HCT116 (cell line): ENCODE data around the gene NFIC. TPM values are rescaled to one million over a fixed set of nuclear protein-coding genes. Genes with fewer than 3 reads are reported as not detected.
A peak's percentile ranks its signal among the peaks of the same experiment; 100 is the strongest.

Experiments
- ATAC-seq: fragments of 200-7000 bp; cut with Tn5 transposase; 2 replicates; pipeline ENCODE4 v1.9.1; 2020; ENCODE audit warnings: mild to moderate bottlenecking, moderate library complexity
- BruUV-seq: library from RNA; stranded (reverse); fragments of 400-500 nt; replicated peaks from 2 replicates; lab custom pipeline; 2021; lab: Mats Ljungman, UMichigan
- CTCF ChIA-PET: fragments of 300-600 bp; sonication (Branson Sonifier 250); formaldehyde crosslinking; loops from one replicate; lab custom pipeline; 2021; ENCODE audit warnings: antibody characterized with exemption; lab: Charles Lee
- POLR2A ChIA-PET: fragments of 300-600, 350-600 bp; sonication (Branson Sonifier 250); formaldehyde crosslinking; loops from one replicate; lab custom pipeline; 2021; ENCODE audit warnings: antibody characterized with exemption; lab: Charles Lee
- RAD21 ChIA-PET, 2 experiments: fragments of 300-600 bp; sonication (Branson Sonifier 250); formaldehyde crosslinking; loops; one replicate each; lab custom pipeline; 2023; ENCODE audit warnings: low total read pairs in 2 of 2; ENCODE audit not compliant: uncharacterized antibody in 2 of 2, unreplicated experiment in 2 of 2, low non-redundant PET in 1 of 2; lab: Charles Lee
- DNase-seq: peaks from one replicate; pipeline ENCODE4 v3.0.0-alpha.2; 2010; ENCODE audit warnings: low read depth, low spot score
- H2AFZ ChIP-seq: fragments of 200-600 bp; shearing (Covaris generic), sonication (generic); 2 replicates; pipeline ENCODE4 v1.6.1; 2017; ENCODE audit warnings: low read depth, mixed run types, mixed read lengths, antibody characterized with exemption, low read length; ENCODE audit not compliant: poor library complexity, severe bottlenecking
- H3K27ac ChIP-seq: 2 replicates; pipeline ENCODE4 v1.5.1; 2012; ENCODE audit warnings: low read depth, low read length
- H3K27me3 ChIP-seq: fragments of 200-600 bp; sonication (generic); 2 replicates; pipeline ENCODE4 v1.6.1; 2016; ENCODE audit warnings: mixed run types, low read length, mixed read lengths; ENCODE audit not compliant: insufficient read depth
- H3K36me3 ChIP-seq, 2 experiments: fragments of 200-500 bp in 1 of 2; fragments of 200-600 bp in 1 of 2; sonication (Bioruptor generic) in 1 of 2; sonication (generic) in 1 of 2; 2 replicates each; pipeline versions ENCODE4 v1.5.1 to v1.6.1; 2014 to 2016; ENCODE audit warnings: low read length in 2 of 2, inconsistent platforms in 1 of 2, mixed read lengths in 1 of 2, mixed run types in 1 of 2; ENCODE audit not compliant: insufficient read depth in 2 of 2, control insufficient read depth in 1 of 2
- H3K4me1 ChIP-seq, 2 experiments: fragments of 200-600 bp in 1 of 2; sonication (generic) in 1 of 2; 2 replicates each; pipeline versions ENCODE4 v1.5.1 to v1.6.1; 2012 to 2017; ENCODE audit warnings: low read length in 2 of 2, inconsistent platforms in 1 of 2, mild to moderate bottlenecking in 1 of 2, mixed read lengths in 1 of 2, mixed run types in 1 of 2, moderate library complexity in 1 of 2; ENCODE audit not compliant: insufficient read depth in 2 of 2, control insufficient read depth in 1 of 2
- H3K4me2 ChIP-seq: fragments of 200-600 bp; sonication (generic); 2 replicates; pipeline ENCODE4 v1.6.1; 2017; ENCODE audit warnings: mixed run types, low read length, mixed read lengths
- H3K4me3 ChIP-seq, 2 experiments: fragments of 200-600 bp in 1 of 2; sonication (generic) in 1 of 2; replicated peaks in 1 of 2; 2 replicates each; pipeline ENCODE4 v1.5.1; 2011 to 2016; ENCODE audit warnings: low read length in 2 of 2, control low read depth in 1 of 2, low read depth in 1 of 2, mild to moderate bottlenecking in 1 of 2, mixed read lengths in 1 of 2, mixed run types in 1 of 2
- H3K79me2 ChIP-seq: fragments of 200-600 bp; sonication (generic); 2 replicates; pipeline ENCODE4 v1.6.1; 2017; ENCODE audit warnings: mild to moderate bottlenecking, mixed run types, low read length, moderate library complexity, mixed read lengths; ENCODE audit not compliant: insufficient read depth
- H3K9ac ChIP-seq: fragments of 200-600 bp; sonication (generic); 2 replicates; pipeline ENCODE4 v1.6.1; 2016; ENCODE audit warnings: low read length, mixed read lengths
- H3K9me2 ChIP-seq: fragments of 200-600 bp; sonication (generic), shearing (Covaris generic); 2 replicates; pipeline ENCODE4 v1.6.1; 2017; ENCODE audit warnings: mixed run types, mild to moderate bottlenecking, moderate library complexity; ENCODE audit not compliant: insufficient read depth
- H3K9me3 ChIP-seq, 2 experiments: fragments of 200-500 bp in 1 of 2; fragments of 200-600 bp in 1 of 2; sonication (Bioruptor generic) in 1 of 2; sonication (generic) in 1 of 2; 2 replicates each; pipeline ENCODE4 v1.6.1; 2014 to 2017; ENCODE audit warnings: low read length in 2 of 2, mixed read lengths in 2 of 2, inconsistent platforms in 1 of 2, low read depth in 1 of 2, mild to moderate bottlenecking in 1 of 2, mixed run types in 1 of 2, moderate library complexity in 1 of 2; ENCODE audit not compliant: control insufficient read depth in 1 of 2, insufficient read depth in 1 of 2
- H4K20me1 ChIP-seq: fragments of 200-600 bp; sonication (generic), shearing (Covaris generic); 2 replicates; pipeline ENCODE4 v1.6.1; 2017; ENCODE audit warnings: mixed run types, mild to moderate bottlenecking, moderate library complexity; ENCODE audit not compliant: insufficient read depth
- CBX3 ChIP-seq: IDR thresholded peaks from 2 replicates; pipeline ENCODE4 v1.6.1; 2012; ENCODE audit warnings: low read depth
- CTCF ChIP-seq, 3 experiments: fragments of 200-600 bp in 1 of 3; sonication (generic) in 1 of 3; IDR thresholded peaks in 2 of 3; conservative IDR thresholded peaks in 1 of 3; 2 replicates each; pipeline ENCODE4 v1.5.1; 2012 to 2017; ENCODE audit warnings: low read depth in 2 of 3, low read length in 2 of 3, antibody characterized with exemption in 1 of 3, borderline replicate concordance in 1 of 3, control low read depth in 1 of 3, mild to moderate bottlenecking in 1 of 3, mixed read lengths in 1 of 3, mixed run types in 1 of 3, moderate library complexity in 1 of 3; ENCODE audit not compliant: insufficient read depth in 1 of 3
- EZH2phosphoT487 ChIP-seq: fragments of 200-600 bp; IDR thresholded peaks from 2 replicates; pipeline ENCODE4 v1.6.1; 2018; ENCODE audit warnings: antibody characterized with exemption, borderline replicate concordance
- JUND ChIP-seq: IDR thresholded peaks from 2 replicates; pipeline ENCODE4 v1.6.1; 2012
- MAX ChIP-seq: IDR thresholded peaks from 2 replicates; pipeline ENCODE4 v1.6.1; 2012
- RAD21 ChIP-seq: IDR thresholded peaks from 2 replicates; pipeline ENCODE4 v1.6.1; 2012; ENCODE audit warnings: low read depth, mild to moderate bottlenecking
- SIN3A ChIP-seq: IDR thresholded peaks from 2 replicates; pipeline ENCODE4 v1.6.1; 2012; ENCODE audit warnings: low read depth
- SP1 ChIP-seq: IDR thresholded peaks from 2 replicates; pipeline ENCODE4 v1.6.1; 2012; ENCODE audit warnings: low read depth
- ZFX ChIP-seq: fragments of 450-650 bp; IDR thresholded peaks from 2 replicates; pipeline ENCODE4 v1.6.1; 2017
- intact Hi-C: fragments of 100-400 bp; cut with micrococcal nuclease; formaldehyde crosslinking; loops from 2 replicates; pipeline ENCODE4 v1.10.0; 2022
- total RNA-seq: library from RNA; stranded (reverse); gene quantifications from one replicate; pipeline ENCODE4 v1.2.1, GENCODE V29; 2021; ENCODE audit not compliant: unreplicated experiment
- TF ChIP-seq, protein P1 (sequence below): IDR thresholded peaks from 2 replicates; pipeline ENCODE4 v1.6.1; 2012

NFIC gene
- total RNA-seq, 1 experiment from 2014 or later: 116 TPM

DNA sequence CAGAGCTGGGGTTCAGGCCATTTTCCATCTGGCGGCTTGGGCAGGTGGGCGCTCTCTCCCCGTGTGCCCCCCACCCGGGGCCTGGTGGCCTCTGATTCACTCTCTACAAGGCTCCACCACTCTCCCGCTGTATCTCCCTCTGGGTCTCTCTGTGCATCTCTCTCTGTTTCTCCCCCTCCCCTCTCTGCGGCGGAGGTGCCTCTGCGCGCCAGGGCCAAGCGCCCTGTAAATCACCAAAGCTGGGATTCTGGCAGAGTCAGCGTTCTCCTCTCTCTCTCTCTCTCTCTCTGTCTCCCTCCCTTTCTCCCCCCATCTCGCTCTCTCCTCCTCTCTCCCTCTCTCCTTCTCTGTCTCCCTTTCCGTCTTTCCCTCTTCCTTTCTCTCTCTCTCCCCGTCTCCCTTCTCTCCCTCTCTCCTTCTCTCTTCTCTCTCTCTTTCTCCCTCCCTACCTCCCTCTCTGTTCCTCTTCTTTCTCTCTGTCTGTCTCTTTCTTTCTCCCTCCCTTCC, 3.9 kb downstream of the NFIC start:
- Histone ChIP-seq H3K9me3 (no peaks in the 10 kb centered on the region), H3K4me1 (peaks cover 16 to 59% of the 10 kb centered on the region in 2 experiments), H3K36me3 (no peaks in the 10 kb centered on the region; a peak in 1 of 4 replicates), H3K9ac (no peak overlapping the region), H3K9me2 (no peaks in the 10 kb centered on the region), H2AFZ (no peak overlapping the region), H3K4me2 (no peak overlapping the region), H3K27me3 (no peaks in the 10 kb centered on the region), H3K27ac (peak overlapping the region; percentile 36; the same call in 1 of the 2 replicates), H3K79me2 (peaks cover 93% of the 10 kb centered on the region), H3K4me3 (no peak overlapping the region), H4K20me1 (no peaks in the 10 kb centered on the region; the same call in 1 of the 2 replicates)
- BruUV-seq: no TSS peak
- DNase-seq (no peak), ATAC-seq (no peak)
- intact Hi-C loops: no loop called here
- TF ChIP-seq SP1: no peak
- TF ChIP-seq CTCF (IDR thresholded peaks at IDR 0.05 in 2 of 3, conservative IDR thresholded peaks at IDR 0.05 in 1 of 3; ENCODE audit: borderline replicate concordance in 1 of 3, insufficient read depth in 1 of 3, low read depth in 2 of 3, low read length in 2 of 3): no peak
- no peak for TF ChIP-seq CBX3
- no peak for TF ChIP-seq RAD21
- TF ChIP-seq JUND: no peak
- TF ChIP-seq MAX: no peak
- TF ChIP-seq, protein P1, sequence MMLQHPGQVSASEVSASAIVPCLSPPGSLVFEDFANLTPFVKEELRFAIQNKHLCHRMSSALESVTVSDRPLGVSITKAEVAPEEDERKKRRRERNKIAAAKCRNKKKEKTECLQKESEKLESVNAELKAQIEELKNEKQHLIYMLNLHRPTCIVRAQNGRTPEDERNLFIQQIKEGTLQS: no peak
- TF ChIP-seq EZH2phosphoT487: no peak
- no peak for TF ChIP-seq SIN3A
- TF ChIP-seq ZFX: no peak
- ChIA-PET CTCF (no interaction called here), RAD21 (no interaction called here), POLR2A (no interaction called here)
